Measurements from ENCODE around the gene ATP11C.
"Not testable (repeated sequence)": the region's sequence is repeated elsewhere in the genome, so short reads cannot be mapped to it uniquely, and the experiment has no call there.

DNA sequence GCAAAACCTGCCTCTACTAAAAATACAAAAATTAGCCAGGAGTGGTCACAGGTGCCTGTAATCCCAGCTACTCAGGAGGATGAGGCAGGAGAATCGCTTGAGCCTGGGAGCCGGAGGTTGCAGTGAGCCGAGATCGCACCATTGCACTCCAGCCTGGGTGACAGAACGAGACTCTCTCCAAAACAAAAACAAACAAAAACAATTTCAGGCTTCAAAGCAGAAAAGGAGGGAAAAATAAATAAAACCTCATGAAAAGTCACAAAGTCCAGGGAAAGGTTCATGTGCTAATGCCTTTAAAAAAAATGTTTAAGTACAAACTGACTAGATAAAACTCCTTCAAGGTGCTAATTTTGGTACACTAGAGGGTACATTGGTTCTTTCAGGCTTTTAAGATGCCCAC is 96.5 kb downstream of the ATP11C start:
- not testable (repeated sequence) for TF ChIP-seq CTCF, POLR2A, POLR2AphosphoS5, EP300 (IDR thresholded peaks at IDR 0.05)

All from sigmoid colon (tissue), 4 donors.